ENCODE measurements around the gene CERKL. TPM values are rescaled to one million over a fixed set of nuclear protein-coding genes. Genes with fewer than 3 reads are reported as not detected.

The CERKL gene
- total and polyA plus RNA-seq, 2 experiments from 2014 or later: 0.32 to 0.69 TPM

GRCh38 chr2:181607629-181608590 lies 49.0 kb downstream of the CERKL start:
- H3K4me2 ChIP-seq: no peak overlapping the region
- no peaks in the 10 kb centered on the region for H4K20me1 ChIP-seq (replicated peaks; ENCODE audit: insufficient read depth)
- H3K9me2 ChIP-seq (ENCODE audit: insufficient read depth): no peaks in the 10 kb centered on the region
- H3K79me2 ChIP-seq (replicated peaks; ENCODE audit: insufficient read depth): no peaks in the 10 kb centered on the region
- Mint-ChIP-seq H3K4me1 (peaks cover 6% of the 10 kb centered on the region), H3K9me3 (peaks cover 16% of the 10 kb centered on the region), H3K36me3 (ENCODE audit: low read depth) (peaks cover 8% of the 10 kb centered on the region; the same call in 2 of the 3 replicates), H3K27ac (no peak overlapping the region), H3K27me3 (ENCODE audit: insufficient read depth, low read depth, poor library complexity) (no peaks in the 10 kb centered on the region), H3K4me3 (no peak overlapping the region)
- no peaks in the 10 kb centered on the region for H3F3A ChIP-seq (replicated peaks; ENCODE audit: low read depth)
- no peak for DNase-seq (ENCODE audit: low spot score)
- H3K36me3 ChIP-seq (ENCODE audit: insufficient read depth): no peaks in the 10 kb centered on the region
- no peak overlapping the region for H3K4me3 ChIP-seq
- peaks cover 10% of the 10 kb centered on the region; the same call in 1 of the 2 replicates for H3K4me1 ChIP-seq (ENCODE audit: insufficient read depth)
- ATAC-seq: no peak
- H3K27me3 ChIP-seq (ENCODE audit: insufficient read depth): no peaks in the 10 kb centered on the region
- no peak overlapping the region for H3K27ac ChIP-seq (ENCODE audit: low read depth)
- no peak overlapping the region for H2AFZ ChIP-seq
- no peak for TF ChIP-seq REST (IDR thresholded peaks at IDR 0.05; ENCODE audit: unreplicated experiment)
- TF ChIP-seq, protein P1, sequence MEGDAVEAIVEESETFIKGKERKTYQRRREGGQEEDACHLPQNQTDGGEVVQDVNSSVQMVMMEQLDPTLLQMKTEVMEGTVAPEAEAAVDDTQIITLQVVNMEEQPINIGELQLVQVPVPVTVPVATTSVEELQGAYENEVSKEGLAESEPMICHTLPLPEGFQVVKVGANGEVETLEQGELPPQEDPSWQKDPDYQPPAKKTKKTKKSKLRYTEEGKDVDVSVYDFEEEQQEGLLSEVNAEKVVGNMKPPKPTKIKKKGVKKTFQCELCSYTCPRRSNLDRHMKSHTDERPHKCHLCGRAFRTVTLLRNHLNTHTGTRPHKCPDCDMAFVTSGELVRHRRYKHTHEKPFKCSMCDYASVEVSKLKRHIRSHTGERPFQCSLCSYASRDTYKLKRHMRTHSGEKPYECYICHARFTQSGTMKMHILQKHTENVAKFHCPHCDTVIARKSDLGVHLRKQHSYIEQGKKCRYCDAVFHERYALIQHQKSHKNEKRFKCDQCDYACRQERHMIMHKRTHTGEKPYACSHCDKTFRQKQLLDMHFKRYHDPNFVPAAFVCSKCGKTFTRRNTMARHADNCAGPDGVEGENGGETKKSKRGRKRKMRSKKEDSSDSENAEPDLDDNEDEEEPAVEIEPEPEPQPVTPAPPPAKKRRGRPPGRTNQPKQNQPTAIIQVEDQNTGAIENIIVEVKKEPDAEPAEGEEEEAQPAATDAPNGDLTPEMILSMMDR (conservative IDR thresholded peaks at IDR 0.05; ENCODE audit: low read depth in 2 of 2): no peak
- TF ChIP-seq JUNB (IDR thresholded peaks at IDR 0.05; ENCODE audit: unreplicated experiment): no peak

DNA sequence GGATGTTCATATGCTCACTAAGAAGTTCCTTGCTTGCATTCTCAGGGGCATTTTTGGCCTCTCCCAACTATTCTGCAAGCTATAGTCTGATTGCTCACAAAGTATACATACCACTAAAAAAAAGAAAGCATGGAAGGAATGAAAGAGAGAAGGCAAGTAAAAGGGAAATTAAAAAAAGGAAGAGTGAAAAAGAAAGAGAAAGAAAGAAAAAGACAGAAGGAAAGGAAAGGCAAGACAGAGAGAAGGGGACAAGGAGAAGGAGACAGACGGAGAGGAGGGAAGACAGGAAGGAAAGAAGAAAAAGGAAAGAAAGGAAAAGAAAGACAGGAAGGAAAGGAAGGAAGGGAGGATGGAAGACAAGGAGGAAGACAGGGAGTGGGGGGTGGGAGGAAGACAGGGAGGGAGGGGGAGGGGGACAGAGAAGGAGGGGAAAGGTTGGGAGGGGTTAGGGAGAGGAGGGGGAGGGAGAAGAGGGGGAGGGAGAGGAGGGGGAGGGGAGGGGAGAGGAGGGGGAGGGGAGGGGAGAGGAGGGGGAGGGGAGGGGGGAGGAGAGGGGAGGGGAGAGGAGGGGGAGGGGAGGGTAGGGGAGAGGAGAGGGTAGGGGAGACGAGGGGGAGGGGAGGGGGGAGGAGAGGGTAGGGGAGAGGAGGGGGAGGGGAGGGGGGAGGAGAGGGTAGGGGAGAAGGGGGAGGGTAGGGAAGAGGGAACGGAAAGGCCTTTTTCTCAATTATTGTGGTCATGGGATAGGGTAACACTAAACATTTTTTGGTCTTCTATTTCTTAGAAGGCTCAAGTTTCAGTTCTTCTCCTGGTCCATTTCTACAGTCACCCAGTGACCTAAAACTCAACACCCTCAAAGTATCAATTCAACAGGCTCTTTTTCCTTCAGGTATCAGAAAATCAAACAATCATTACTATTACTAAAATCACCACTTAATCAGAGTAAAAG lies 50.7 kb downstream of the CERKL start:
- no peaks in the 10 kb centered on the region for H3K9me2 ChIP-seq (ENCODE audit: insufficient read depth)
- H3F3A ChIP-seq (replicated peaks; ENCODE audit: low read depth): no peaks in the 10 kb centered on the region
- Mint-ChIP-seq H3K9me3 (peaks cover 16% of the 10 kb centered on the region), H3K4me1 (peaks cover 6% of the 10 kb centered on the region), H3K36me3 (ENCODE audit: low read depth) (peaks cover 8% of the 10 kb centered on the region; the same call in 2 of the 3 replicates), H3K4me3 (no peak overlapping the region), H3K27ac (no peak overlapping the region), H3K27me3 (ENCODE audit: insufficient read depth, low read depth, poor library complexity) (no peaks in the 10 kb centered on the region)
- no peaks in the 10 kb centered on the region for H3K79me2 ChIP-seq (replicated peaks; ENCODE audit: insufficient read depth)
- no peak overlapping the region for H3K27ac ChIP-seq (ENCODE audit: low read depth)
- H2AFZ ChIP-seq: no peak overlapping the region
- DNase-seq (ENCODE audit: low spot score): no peak
- peaks cover 10% of the 10 kb centered on the region; the same call in 1 of the 2 replicates for H3K4me1 ChIP-seq (ENCODE audit: insufficient read depth)
- H4K20me1 ChIP-seq (replicated peaks; ENCODE audit: insufficient read depth): no peaks in the 10 kb centered on the region
- no peak overlapping the region for H3K4me2 ChIP-seq
- H3K27me3 ChIP-seq (ENCODE audit: insufficient read depth): no peaks in the 10 kb centered on the region
- no peaks in the 10 kb centered on the region for H3K36me3 ChIP-seq (ENCODE audit: insufficient read depth)
- ATAC-seq: no peak
- H3K4me3 ChIP-seq: no peak overlapping the region
- TF ChIP-seq REST (IDR thresholded peaks at IDR 0.05; ENCODE audit: unreplicated experiment) (no peak), CREB1 (CRISPR knock-in tag; IDR thresholded peaks at IDR 0.05; ENCODE audit: low read depth) (no peak), EZH2phosphoT487 (IDR thresholded peaks at IDR 0.05; ENCODE audit: unreplicated experiment) (no peak), NANOG (IDR thresholded peaks at IDR 0.05; ENCODE audit: borderline replicate concordance) (no peak), EZH2 (IDR thresholded peaks at IDR 0.05; ENCODE audit: low read depth, unreplicated experiment) (no peak), POLR2AphosphoS5 (IDR thresholded peaks at IDR 0.05; ENCODE audit: low read depth) (no peak), JUNB (IDR thresholded peaks at IDR 0.05; ENCODE audit: unreplicated experiment) (no peak)
- TF ChIP-seq, protein P2, sequence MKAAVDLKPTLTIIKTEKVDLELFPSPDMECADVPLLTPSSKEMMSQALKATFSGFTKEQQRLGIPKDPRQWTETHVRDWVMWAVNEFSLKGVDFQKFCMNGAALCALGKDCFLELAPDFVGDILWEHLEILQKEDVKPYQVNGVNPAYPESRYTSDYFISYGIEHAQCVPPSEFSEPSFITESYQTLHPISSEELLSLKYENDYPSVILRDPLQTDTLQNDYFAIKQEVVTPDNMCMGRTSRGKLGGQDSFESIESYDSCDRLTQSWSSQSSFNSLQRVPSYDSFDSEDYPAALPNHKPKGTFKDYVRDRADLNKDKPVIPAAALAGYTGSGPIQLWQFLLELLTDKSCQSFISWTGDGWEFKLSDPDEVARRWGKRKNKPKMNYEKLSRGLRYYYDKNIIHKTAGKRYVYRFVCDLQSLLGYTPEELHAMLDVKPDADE (IDR thresholded peaks at IDR 0.05): no peak

All from GM23338 (cell line).